Measurements from ENCODE around the gene ALAS1. TPM values are rescaled to one million over a fixed set of nuclear protein-coding genes. Genes with fewer than 3 reads are reported as not detected.

Gene ALAS1
- total and polyA plus RNA-seq, 2 of the 13 experiments (the other 11 are each of a cell fraction or from before 2014, with no cell fraction given): 36.0 to 43.2 TPM

GRCh38 chr3:52176951-52177700, 20.8 kb upstream of the ALAS1 start (continued):
- no peak for TF ChIP-seq CREBL2 (CRISPR knock-in tag; IDR thresholded peaks at IDR 0.05; ENCODE audit: borderline replicate concordance)
- 0 out of 2 replicates have a peak, but pooled peaks have one; percentile 14 for TF ChIP-seq RCOR2 (CRISPR knock-in tag; IDR thresholded peaks at IDR 0.05)
- 0 out of 2 replicates have a peak, but pooled peaks have one; percentile 49 for TF ChIP-seq ZNF563 (CRISPR knock-in tag; IDR thresholded peaks at IDR 0.05)
- TF ChIP-seq ZNF761 (CRISPR knock-in tag; conservative IDR thresholded peaks at IDR 0.05): no peak
- no peak; the same call in 1 of the 2 replicates for TF ChIP-seq ZNF292 (CRISPR knock-in tag; IDR thresholded peaks at IDR 0.05; ENCODE audit: borderline replicate concordance, low read depth)
- TF ChIP-seq CCDC6 (CRISPR knock-in tag; IDR thresholded peaks at IDR 0.05): peak; percentile 63; the same call in 1 of the 2 replicates
- TF ChIP-seq ZNF354B (CRISPR knock-in tag; IDR thresholded peaks at IDR 0.05): no peak
- TF ChIP-seq ZNF800 (CRISPR knock-in tag; IDR thresholded peaks at IDR 0.05): peak; percentile 79; the same call in 1 of the 2 replicates
- TF ChIP-seq MYPOP (CRISPR knock-in tag; IDR thresholded peaks at IDR 0.05): peak; percentile 51; the same call in 1 of the 2 replicates
- TF ChIP-seq ZNF691 (CRISPR knock-in tag; IDR thresholded peaks at IDR 0.05; ENCODE audit: borderline replicate concordance, low read depth): no peak
- no peak for TF ChIP-seq SP2 (CRISPR knock-in tag; IDR thresholded peaks at IDR 0.05)
- no peak for TF ChIP-seq AKNA (CRISPR knock-in tag; IDR thresholded peaks at IDR 0.05; ENCODE audit: borderline replicate concordance)
- no peak; the same call in 1 of the 2 replicates for TF ChIP-seq E2F5 (CRISPR knock-in tag; conservative IDR thresholded peaks at IDR 0.05)
- TF ChIP-seq SCMH1 (CRISPR knock-in tag; IDR thresholded peaks at IDR 0.05; ENCODE audit: borderline replicate concordance): no peak
- peak; percentile 70 for TF ChIP-seq CEBPB (IDR thresholded peaks at IDR 0.05; ENCODE audit: borderline replicate concordance, low read depth, low read length)
- 0 out of 2 replicates have a peak, but pooled peaks have one; percentile 65 for TF ChIP-seq FOXO4 (CRISPR knock-in tag; conservative IDR thresholded peaks at IDR 0.05)

All from HepG2 (cell line).